Astrocyte of the cerebellum (primary cell): Measurements from ENCODE around the gene GIT2.
"Not testable (repeated sequence)": the region's sequence is repeated elsewhere in the genome, so short reads cannot be mapped to it uniquely, and the experiment has no call there.

Experiments used
- DNase-seq: peaks from one replicate; pipeline ENCODE4 v3.0.0-alpha.2; 2011; ENCODE audit warnings: low read depth
- H3K4me3 ChIP-seq: 2 replicates; pipeline ENCODE4 v1.5.1; 2011; ENCODE audit warnings: mild to moderate bottlenecking, low read depth, low read length, moderate library complexity
- CTCF ChIP-seq: IDR thresholded peaks from 2 replicates; pipeline ENCODE4 v1.5.1; 2012; ENCODE audit warnings: low read length, low read depth, moderate library complexity, mild to moderate bottlenecking; ENCODE audit errors: missing control alignments
- in situ Hi-C: cut with HindIII; loops from 2 replicates; pipeline ENCODE4 v1.10.0; 2017; ENCODE audit warnings: low sequenced_read_pairs

The GIT2 gene

DNA sequence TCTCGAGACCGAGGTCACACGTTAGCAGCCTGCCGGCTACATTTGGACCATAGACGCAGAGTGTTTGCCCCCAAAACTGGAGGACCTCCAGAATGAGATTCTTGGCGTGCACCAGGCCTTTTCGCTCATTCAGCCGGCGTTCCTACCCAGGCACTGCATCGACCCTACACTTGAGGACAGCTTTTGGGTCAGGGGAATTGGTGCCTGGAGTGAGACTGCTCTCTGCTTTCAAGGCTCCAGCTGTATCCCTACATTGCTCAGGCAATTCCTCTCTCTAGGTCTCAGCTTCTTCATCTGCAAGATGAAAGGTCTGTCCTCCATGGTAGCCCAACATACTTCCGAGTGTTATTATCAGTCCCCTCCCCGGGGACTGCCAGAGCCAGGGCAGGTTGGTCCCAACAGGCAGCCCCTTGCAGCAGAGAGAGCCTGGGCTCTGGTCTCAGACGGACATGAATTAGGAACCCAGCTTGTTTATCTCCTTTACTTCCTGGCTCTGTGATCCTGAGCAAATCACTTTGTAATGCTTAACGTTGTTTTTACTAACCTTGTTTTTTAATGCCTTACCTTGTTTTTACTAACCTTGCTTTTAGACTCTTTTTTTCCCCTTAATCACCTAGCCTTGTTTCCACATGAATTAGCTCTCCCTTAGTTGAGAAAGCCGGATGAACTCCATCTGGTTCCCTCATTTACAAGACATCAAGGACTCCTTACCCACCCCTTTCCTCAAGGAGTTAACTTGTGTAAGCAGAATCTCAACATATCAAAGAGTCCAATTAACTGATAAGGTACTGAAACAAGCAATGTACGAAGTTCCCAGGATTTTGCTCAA is 95.2 kb downstream of the GIT2 start:
- no peak for TF ChIP-seq CTCF
- peak overlapping the region; percentile 70 for H3K4me3 ChIP-seq
- no peak for DNase-seq
- in situ Hi-C loops: no loop called here

DNA sequence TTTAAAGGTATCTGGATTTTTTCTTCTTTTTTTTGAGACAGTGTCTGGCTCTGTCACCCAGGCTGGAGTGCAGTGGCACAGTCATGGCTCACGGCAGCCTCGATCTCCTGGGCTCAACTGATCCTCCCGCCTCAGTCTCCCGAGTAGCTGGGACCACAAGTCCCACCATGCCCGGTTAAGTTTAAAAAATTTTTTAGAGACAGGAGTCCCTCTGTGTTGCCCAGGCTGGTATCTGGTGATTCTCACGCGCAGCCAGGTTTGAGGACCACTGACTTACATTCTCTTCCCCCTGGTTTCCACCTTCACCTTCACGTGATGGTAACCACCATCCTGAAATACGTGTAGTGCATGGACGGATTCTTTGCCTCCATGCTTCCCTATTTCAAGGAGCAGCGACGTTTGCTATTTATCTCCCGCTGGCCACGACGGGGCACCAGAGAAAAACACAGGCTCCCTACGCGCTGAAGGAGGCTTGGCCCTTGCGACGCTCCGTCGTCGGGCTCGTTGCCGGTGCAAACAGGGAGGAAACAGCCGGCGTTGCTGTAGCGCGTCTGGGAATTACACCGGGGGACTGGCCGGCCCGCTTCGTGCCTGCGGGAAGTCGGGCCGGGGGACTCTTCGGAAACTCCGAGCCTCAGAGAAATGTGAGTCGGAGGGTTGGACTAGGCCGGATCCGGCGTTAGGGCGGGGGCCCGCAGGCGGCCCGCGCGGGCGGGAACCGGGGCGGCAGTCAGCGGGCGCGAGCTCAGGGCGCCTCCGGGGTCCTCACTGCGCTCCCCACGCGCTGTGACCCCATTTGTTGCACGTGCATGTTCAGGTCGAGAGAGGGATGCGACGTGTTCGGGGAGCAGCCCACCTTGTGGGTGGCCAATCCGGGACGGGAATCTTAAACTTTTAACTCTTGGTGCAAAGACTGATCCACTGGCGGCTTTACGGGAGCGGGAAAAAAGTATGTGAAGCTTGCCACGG is 96.1 kb downstream of the GIT2 start, which contains the start of gene TCHP:
Gene TCHP (plus strand): TSS at position 492 of the 969 bp plus-strand sequence. CDS start 2,753 bp downstream, outside the sequence.
- DNase-seq: peak; percentile 69
- peak; percentile 33 for TF ChIP-seq CTCF
- in situ Hi-C loops: no loop called here
- H3K4me3 ChIP-seq: peak within 1 kb of the TSS; percentile 70

GRCh38 chr12:109899345-109899744 is 96.8 kb downstream of the GIT2 start:
- in situ Hi-C loops, DNase-seq: not testable (repeated sequence)
- H3K4me3 ChIP-seq: peak overlapping the region; percentile 70

DNA sequence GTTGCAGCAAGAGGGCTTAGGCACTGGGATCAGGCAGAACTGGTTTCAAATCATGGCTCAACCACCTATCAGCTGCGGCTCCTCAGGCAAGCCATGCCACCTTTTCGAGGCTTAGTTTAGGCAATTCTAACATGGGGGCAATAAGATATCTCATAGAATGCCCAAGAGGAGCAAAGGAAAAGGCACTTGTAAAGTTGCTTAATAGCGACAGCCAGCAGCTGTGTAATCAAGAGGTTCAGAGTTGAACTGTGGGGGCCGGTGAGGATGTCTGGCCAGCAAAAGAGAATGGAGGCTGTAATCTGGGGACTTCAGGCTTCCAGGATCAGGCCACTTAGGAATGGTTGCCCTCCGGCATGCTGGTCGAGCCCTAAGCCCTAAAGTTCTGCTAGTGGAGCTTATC is 99.1 kb downstream of the GIT2 start:
- H3K4me3 ChIP-seq: no peak overlapping the region
- no peak for DNase-seq
- no peak for TF ChIP-seq CTCF
- in situ Hi-C loops: no loop called here

DNA sequence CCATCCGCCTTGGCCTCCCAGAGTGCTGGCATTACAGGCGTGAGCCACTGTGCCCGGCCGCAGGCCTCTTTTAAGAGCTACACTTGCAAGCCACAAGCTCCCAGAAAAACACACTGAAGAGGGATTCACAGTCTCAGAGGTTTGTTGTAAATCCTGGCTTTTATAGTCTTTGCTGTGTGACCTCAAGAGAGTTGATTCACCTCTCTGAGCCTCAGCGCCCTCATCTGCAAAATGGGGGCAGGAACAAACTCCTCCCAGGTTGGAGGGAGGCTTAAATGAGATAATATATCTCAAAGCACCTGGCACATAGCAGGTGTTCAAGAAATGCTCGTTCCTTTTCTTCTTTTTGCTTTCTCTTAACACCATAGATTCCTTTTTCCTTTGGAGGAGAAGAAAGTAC is 100.0 kb downstream of the GIT2 start:
- no peak for TF ChIP-seq CTCF
- no peak for DNase-seq
- in situ Hi-C loops: no loop called here
- no peak overlapping the region for H3K4me3 ChIP-seq

- TF ChIP-seq CTCF: no peak
- in situ Hi-C loops: no loop called here
- no peak overlapping the region for H3K4me3 ChIP-seq
- DNase-seq: no peak
These were observed 101.2 kb downstream of the GIT2 start for GRCh38 chr12:109894939-109895338.
